ENCODE measurements around the gene KLK10. TPM values are rescaled to one million over a fixed set of nuclear protein-coding genes. Genes with fewer than 3 reads are reported as not detected.

KLK10 gene
- total and polyA plus RNA-seq, 2 donors (not counting 3 experiments of a cell fraction or from before 2014, with no cell fraction given), result not detected

DNA sequence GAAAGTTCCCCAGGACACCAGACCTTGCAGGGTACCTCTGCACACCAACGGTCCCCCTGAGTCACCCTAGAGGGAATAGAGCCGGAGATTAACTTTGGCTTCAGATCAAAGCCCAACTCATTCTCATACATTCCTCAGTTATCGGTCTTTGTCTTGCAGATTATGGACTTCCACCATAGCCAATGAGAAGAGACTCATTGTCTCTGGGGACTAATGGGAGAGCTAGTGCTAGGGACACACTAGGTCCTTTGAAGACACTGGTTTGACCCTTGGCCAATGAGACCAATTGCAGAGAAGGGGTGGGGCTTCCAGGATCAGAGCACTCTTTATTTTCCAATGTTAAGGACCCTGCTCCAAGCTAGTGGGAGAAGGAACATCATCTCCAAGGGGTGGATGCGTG is 41.9 kb downstream of the KLK10 start:
- H3K9ac ChIP-seq (replicated peaks; ENCODE audit: extremely low read depth, insufficient read depth, low read length), result no peak overlapping the region
- POLR2A ChIA-PET, result no interaction called here
- BruUV-seq (replicated peaks), result no TSS peak
- intact Hi-C loops (cut with micrococcal nuclease), result no loop called here
- no peaks in the 10 kb centered on the region for H3K36me3 ChIP-seq (ENCODE audit: control insufficient read depth in 2 of 2, extremely low read depth in 1 of 2, insufficient read depth in 2 of 2, low read length in 2 of 2)
- H4K20me1 ChIP-seq (replicated peaks; ENCODE audit: control insufficient read depth, extremely low read depth, insufficient read depth, low read length), result no peaks in the 10 kb centered on the region
- H3K9me1 ChIP-seq (replicated peaks; ENCODE audit: control insufficient read depth, extremely low read depth, insufficient read depth, low read length), result no peaks in the 10 kb centered on the region
- H3K79me2 ChIP-seq (ENCODE audit: control insufficient read depth, insufficient read depth, low read length), result no peaks in the 10 kb centered on the region
- CTCF ChIA-PET, result no interaction called here
- H2AFZ ChIP-seq (ENCODE audit: low read depth, low read length), result no peak overlapping the region
- no peaks in the 10 kb centered on the region for H3K27me3 ChIP-seq (ENCODE audit: control insufficient read depth in 2 of 2, insufficient read depth in 2 of 2, low read length in 2 of 2)
- no peak overlapping the region for H3K27ac ChIP-seq (ENCODE audit: insufficient read depth, low read depth, low read length)
- no peak overlapping the region for H3K4me3 ChIP-seq (replicated peaks in 1 of 3; ENCODE audit: insufficient read depth in 1 of 3, low read depth in 1 of 3, low read length in 3 of 3)
- FAIRE-seq (no peak), DNase-seq (ENCODE audit: low read depth, low spot score) (no peak)
- no peaks in the 10 kb centered on the region for H3K9me3 ChIP-seq (replicated peaks; ENCODE audit: control insufficient read depth, insufficient read depth, low read length)
- TF ChIP-seq, protein P1, sequence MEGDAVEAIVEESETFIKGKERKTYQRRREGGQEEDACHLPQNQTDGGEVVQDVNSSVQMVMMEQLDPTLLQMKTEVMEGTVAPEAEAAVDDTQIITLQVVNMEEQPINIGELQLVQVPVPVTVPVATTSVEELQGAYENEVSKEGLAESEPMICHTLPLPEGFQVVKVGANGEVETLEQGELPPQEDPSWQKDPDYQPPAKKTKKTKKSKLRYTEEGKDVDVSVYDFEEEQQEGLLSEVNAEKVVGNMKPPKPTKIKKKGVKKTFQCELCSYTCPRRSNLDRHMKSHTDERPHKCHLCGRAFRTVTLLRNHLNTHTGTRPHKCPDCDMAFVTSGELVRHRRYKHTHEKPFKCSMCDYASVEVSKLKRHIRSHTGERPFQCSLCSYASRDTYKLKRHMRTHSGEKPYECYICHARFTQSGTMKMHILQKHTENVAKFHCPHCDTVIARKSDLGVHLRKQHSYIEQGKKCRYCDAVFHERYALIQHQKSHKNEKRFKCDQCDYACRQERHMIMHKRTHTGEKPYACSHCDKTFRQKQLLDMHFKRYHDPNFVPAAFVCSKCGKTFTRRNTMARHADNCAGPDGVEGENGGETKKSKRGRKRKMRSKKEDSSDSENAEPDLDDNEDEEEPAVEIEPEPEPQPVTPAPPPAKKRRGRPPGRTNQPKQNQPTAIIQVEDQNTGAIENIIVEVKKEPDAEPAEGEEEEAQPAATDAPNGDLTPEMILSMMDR (IDR thresholded peaks at IDR 0.05; ENCODE audit: extremely low read depth in 1 of 2, insufficient read depth in 1 of 2, low read depth in 1 of 2, low read length in 2 of 2), result no peak
- TF ChIP-seq FOS (IDR thresholded peaks at IDR 0.05; ENCODE audit: borderline replicate concordance, insufficient read depth, low read length) (no peak), POLR2AphosphoS5 (IDR thresholded peaks at IDR 0.05; ENCODE audit: insufficient read depth, low read depth, low read length) (no peak), MYC (IDR thresholded peaks at IDR 0.05; ENCODE audit: low read depth, low read length) (no peak), JUN (IDR thresholded peaks at IDR 0.05; ENCODE audit: borderline replicate concordance, insufficient read depth, insufficient read length, low read depth) (no peak), POLR2A (IDR thresholded peaks at IDR 0.05; ENCODE audit: low read depth, low read length) (no peak), GATA2 (IDR thresholded peaks at IDR 0.05; ENCODE audit: insufficient read depth, insufficient read length, low read depth, low read length) (no peak)
- dilution Hi-C loops (cut with MboI; ENCODE audit: extremely low pct_ligation_motif_present, low sequenced_read_pairs), result no loop called here
- no peaks in the 10 kb centered on the region for H3K4me1 ChIP-seq (ENCODE audit: control insufficient read depth, extremely low read depth, insufficient read depth, low read length)
- H3K4me2 ChIP-seq (ENCODE audit: insufficient read depth, low read length), result no peak overlapping the region

DNA sequence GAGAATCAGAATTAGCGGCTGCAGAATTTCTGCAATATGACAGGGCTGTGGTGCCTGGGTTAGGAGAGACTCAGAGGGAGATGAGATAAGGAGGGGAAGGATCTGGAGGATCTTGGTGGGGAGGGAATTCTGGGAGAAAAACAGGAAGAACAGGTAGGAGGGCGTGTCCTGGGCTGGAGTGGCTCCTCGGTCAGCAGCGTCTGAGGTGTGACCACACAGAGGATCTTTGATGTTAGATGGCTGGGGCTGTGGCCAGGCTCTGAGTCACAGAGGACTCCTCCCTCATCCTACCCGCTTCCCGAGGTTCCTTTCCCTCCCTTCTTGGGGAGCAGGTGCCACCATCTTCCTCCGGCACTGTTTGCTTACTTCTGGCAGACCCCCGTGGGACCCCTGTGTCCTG is 43.7 kb downstream of the KLK10 start:
- FAIRE-seq (no peak), DNase-seq (ENCODE audit: low read depth, low spot score) (no peak)
- POLR2A ChIA-PET, result no interaction called here
- no peaks in the 10 kb centered on the region for H4K20me1 ChIP-seq (replicated peaks; ENCODE audit: control insufficient read depth, extremely low read depth, insufficient read depth, low read length)
- no peak overlapping the region for H3K4me2 ChIP-seq (ENCODE audit: insufficient read depth, low read length)
- no peaks in the 10 kb centered on the region for H3K79me2 ChIP-seq (ENCODE audit: control insufficient read depth, insufficient read depth, low read length)
- H3K4me1 ChIP-seq (ENCODE audit: control insufficient read depth, extremely low read depth, insufficient read depth, low read length), result no peaks in the 10 kb centered on the region
- intact Hi-C loops (cut with micrococcal nuclease), result no loop called here
- no peak overlapping the region for H3K9ac ChIP-seq (replicated peaks; ENCODE audit: extremely low read depth, insufficient read depth, low read length)
- H3K36me3 ChIP-seq (ENCODE audit: control insufficient read depth in 2 of 2, extremely low read depth in 1 of 2, insufficient read depth in 2 of 2, low read length in 2 of 2), result no peaks in the 10 kb centered on the region
- no peak overlapping the region for H2AFZ ChIP-seq (ENCODE audit: low read depth, low read length)
- BruUV-seq (replicated peaks), result no TSS peak
- no peak overlapping the region for H3K27ac ChIP-seq (ENCODE audit: insufficient read depth, low read depth, low read length)
- TF ChIP-seq, protein P1 (IDR thresholded peaks at IDR 0.05; ENCODE audit: extremely low read depth in 1 of 2, insufficient read depth in 1 of 2, low read depth in 1 of 2, low read length in 2 of 2), result no peak
- TF ChIP-seq POLR2AphosphoS5 (IDR thresholded peaks at IDR 0.05; ENCODE audit: insufficient read depth, low read depth, low read length) (no peak), JUN (IDR thresholded peaks at IDR 0.05; ENCODE audit: borderline replicate concordance, insufficient read depth, insufficient read length, low read depth) (no peak), POLR2A (IDR thresholded peaks at IDR 0.05; ENCODE audit: low read depth, low read length) (no peak), FOS (IDR thresholded peaks at IDR 0.05; ENCODE audit: borderline replicate concordance, insufficient read depth, low read length) (no peak), GATA2 (IDR thresholded peaks at IDR 0.05; ENCODE audit: insufficient read depth, insufficient read length, low read depth, low read length) (no peak), EZH2 (IDR thresholded peaks at IDR 0.05; ENCODE audit: borderline replicate concordance, low read depth, low read length, severe bottlenecking) (no peak)
- TF ChIP-seq, protein P2, sequence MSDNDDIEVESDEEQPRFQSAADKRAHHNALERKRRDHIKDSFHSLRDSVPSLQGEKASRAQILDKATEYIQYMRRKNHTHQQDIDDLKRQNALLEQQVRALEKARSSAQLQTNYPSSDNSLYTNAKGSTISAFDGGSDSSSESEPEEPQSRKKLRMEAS (IDR thresholded peaks at IDR 0.05; ENCODE audit: insufficient read depth, insufficient read length), result no peak
- CTCF ChIA-PET, result no interaction called here
- H3K4me3 ChIP-seq (replicated peaks in 1 of 3; ENCODE audit: insufficient read depth in 1 of 3, low read depth in 1 of 3, low read length in 3 of 3), result no peak overlapping the region
- H3K9me3 ChIP-seq (replicated peaks; ENCODE audit: control insufficient read depth, insufficient read depth, low read length), result no peaks in the 10 kb centered on the region
- dilution Hi-C loops (cut with MboI; ENCODE audit: extremely low pct_ligation_motif_present, low sequenced_read_pairs), result no loop called here
- no peaks in the 10 kb centered on the region for H3K27me3 ChIP-seq (ENCODE audit: control insufficient read depth in 2 of 2, insufficient read depth in 2 of 2, low read length in 2 of 2)
- no peaks in the 10 kb centered on the region for H3K9me1 ChIP-seq (replicated peaks; ENCODE audit: control insufficient read depth, extremely low read depth, insufficient read depth, low read length)

Data from endothelial cell of umbilical vein (primary cell).